Neural cell (in vitro differentiated cells): ENCODE measurements around the gene PARP16. TPM values are rescaled to one million over a fixed set of nuclear protein-coding genes. Genes with fewer than 3 reads are reported as not detected.

Experiments used
- H2AFZ ChIP-seq: fragments of 200-600, 300-800 bp; sonication (generic), shearing (Covaris generic); 2 replicates; pipeline ENCODE4 v1.6.0; 2014; ENCODE audit warnings: low read depth, mild to moderate bottlenecking, antibody characterized with exemption, low read length, moderate library complexity
- H3F3A ChIP-seq: fragments of 200-600 bp; shearing (Covaris generic); 2 replicates; pipeline ENCODE4 v1.6.1; 2016; ENCODE audit warnings: mild to moderate bottlenecking, moderate library complexity, mixed read lengths, antibody characterized with exemption, low read length; ENCODE audit not compliant: insufficient read depth, poor library complexity, severe bottlenecking
- H3K27ac ChIP-seq: fragments of 200-600, 300-800 bp; sonication (generic), shearing (Covaris generic); 2 replicates; pipeline ENCODE4 v1.5.1; 2014; ENCODE audit warnings: mild to moderate bottlenecking, low read length, moderate library complexity
- H3K27me3 ChIP-seq: fragments of 300-800, 200-600 bp; sonication (generic), shearing (Covaris generic); 2 replicates; pipeline ENCODE4 v1.6.0; 2014; ENCODE audit warnings: mild to moderate bottlenecking, low read depth, low read length, moderate library complexity; ENCODE audit not compliant: insufficient read depth
- H3K36me3 ChIP-seq: fragments of 300-800, 200-600 bp; sonication (generic), shearing (Covaris generic); 2 replicates; pipeline ENCODE4 v1.5.1; 2014; ENCODE audit warnings: mild to moderate bottlenecking, antibody characterized with exemption, low read length, moderate library complexity; ENCODE audit not compliant: insufficient read depth
- H3K4me2 ChIP-seq: fragments of 300-800, 200-600 bp; sonication (generic), shearing (Covaris generic); 2 replicates; pipeline ENCODE4 v1.6.0; 2014; ENCODE audit warnings: mild to moderate bottlenecking, low read length
- H3K4me3 ChIP-seq: fragments of 300-800, 200-600 bp; sonication (generic), shearing (Covaris generic); 2 replicates; pipeline ENCODE4 v1.5.1; 2014; ENCODE audit warnings: mild to moderate bottlenecking, low read length, moderate library complexity
- H3K79me2 ChIP-seq: fragments of 200-600 bp; shearing (Covaris generic); replicated peaks from 2 replicates; pipeline ENCODE4 v1.6.0; 2014; ENCODE audit warnings: mild to moderate bottlenecking, low read length, moderate library complexity; ENCODE audit not compliant: insufficient read depth
- H3K9ac ChIP-seq: fragments of 300-800, 200-600 bp; sonication (generic), shearing (Covaris generic); 2 replicates; pipeline ENCODE4 v1.6.1; 2016; ENCODE audit warnings: mild to moderate bottlenecking, low read length, mixed read lengths
- H3K9me2 ChIP-seq: fragments of 200-600 bp; shearing (Covaris generic); 2 replicates; pipeline ENCODE4 v1.6.1; 2016; ENCODE audit warnings: mild to moderate bottlenecking, low read length, mixed read lengths; ENCODE audit not compliant: insufficient read depth
- H3K9me3 ChIP-seq: fragments of 200-600, 300-800 bp; sonication (generic), shearing (Covaris generic); 2 replicates; pipeline ENCODE4 v1.6.1; 2016; ENCODE audit warnings: mild to moderate bottlenecking, mixed run types, low read length, moderate library complexity, mixed read lengths
- H4K20me1 ChIP-seq: fragments of 200-600 bp; shearing (Covaris generic); 2 replicates; pipeline ENCODE4 v1.6.1; 2016; ENCODE audit warnings: mild to moderate bottlenecking, mixed run types; ENCODE audit not compliant: insufficient read depth
- CTCF ChIP-seq: fragments of 450-650 bp; IDR thresholded peaks from 2 replicates; pipeline ENCODE4 v1.5.1; 2014; ENCODE audit warnings: antibody characterized with exemption, mild to moderate bottlenecking, moderate library complexity; ENCODE audit not compliant: poor library complexity, severe bottlenecking
- EP300 ChIP-seq: fragments of 450-650 bp; conservative IDR thresholded peaks from 2 replicates; pipeline ENCODE4 v1.6.1; 2014; ENCODE audit warnings: antibody characterized with exemption, mild to moderate bottlenecking, moderate library complexity; ENCODE audit not compliant: poor library complexity, severe bottlenecking
- EZH2 ChIP-seq: fragments of 200-600, 300-800 bp; shearing (Covaris generic), sonication (generic); IDR thresholded peaks from 2 replicates; pipeline ENCODE4 v1.6.1; 2014; ENCODE audit warnings: antibody characterized with exemption, low read length, borderline replicate concordance, mild to moderate bottlenecking; ENCODE audit not compliant: insufficient read depth, poor library complexity, severe bottlenecking
- MXI1 ChIP-seq: fragments of 450-650 bp; conservative IDR thresholded peaks from 2 replicates; pipeline ENCODE4 v1.6.1; 2014; ENCODE audit warnings: antibody characterized with exemption, mild to moderate bottlenecking; ENCODE audit not compliant: poor library complexity, severe bottlenecking
- POLR2AphosphoS5 ChIP-seq: IDR thresholded peaks from 2 replicates; pipeline ENCODE4 v1.6.1; 2012
- RAD21 ChIP-seq: fragments of 450-650 bp; conservative IDR thresholded peaks from 2 replicates; pipeline ENCODE4 v1.6.1; 2014; ENCODE audit warnings: antibody characterized with exemption, mild to moderate bottlenecking, moderate library complexity
- REST ChIP-seq: IDR thresholded peaks from 2 replicates; pipeline ENCODE4 v1.6.1; 2012; ENCODE audit warnings: borderline replicate concordance
- SMC3 ChIP-seq: fragments of 450-650 bp; conservative IDR thresholded peaks from 2 replicates; pipeline ENCODE4 v1.6.1; 2014; ENCODE audit warnings: antibody characterized with exemption, mild to moderate bottlenecking, moderate library complexity; ENCODE audit not compliant: poor library complexity
- TAF1 ChIP-seq: IDR thresholded peaks from 2 replicates; pipeline ENCODE4 v1.6.1; 2012; ENCODE audit warnings: low read depth
- polyA plus RNA-seq: library from polyadenylated mRNA; depleted of rRNA; stranded (reverse); fragments of >200 nt; gene quantifications from 2 replicates; pipeline ENCODE4 v1.2.3, GENCODE V29; 2014

PARP16 gene
- polyA plus RNA-seq, 1 donor from 2014 or later = 17.0 TPM

GRCh38 chr15:65307978-65308377 lies 21.3 kb upstream of the PARP16 start:
- Histone ChIP-seq H3K9ac (no peak overlapping the region), H3K4me2 (no peak overlapping the region), H3K4me3 (no peak overlapping the region), H3K27ac (no peak overlapping the region), H3K9me2 (no peaks in the 10 kb centered on the region), H3K27me3 (no peaks in the 10 kb centered on the region), H4K20me1 (no peaks in the 10 kb centered on the region), H3K9me3 (no peaks in the 10 kb centered on the region), H2AFZ (no peak overlapping the region), H3F3A (no peaks in the 10 kb centered on the region), H3K36me3 (no peaks in the 10 kb centered on the region), H3K79me2 (no peaks in the 10 kb centered on the region)
- TF ChIP-seq EP300 (no peak), REST (no peak), SMC3 (no peak), RAD21 (no peak), TAF1 (no peak), MXI1 (no peak), EZH2 (no peak)

- Histone ChIP-seq H3K36me3 (no peaks in the 10 kb centered on the region), H3K79me2 (no peaks in the 10 kb centered on the region), H3K4me2 (no peak overlapping the region), H3F3A (no peaks in the 10 kb centered on the region), H3K27ac (no peak overlapping the region), H3K9me3 (no peaks in the 10 kb centered on the region), H2AFZ (no peak overlapping the region), H3K4me3 (no peak overlapping the region), H4K20me1 (no peaks in the 10 kb centered on the region), H3K9me2 (no peaks in the 10 kb centered on the region), H3K27me3 (no peaks in the 10 kb centered on the region), H3K9ac (no peak overlapping the region)
- no peak for TF ChIP-seq REST
- TF ChIP-seq MXI1 = no peak
- TF ChIP-seq SMC3 = no peak
- TF ChIP-seq CTCF = no peak
- no peak for TF ChIP-seq RAD21
- no peak for TF ChIP-seq EP300
- no peak for TF ChIP-seq TAF1
- TF ChIP-seq POLR2AphosphoS5 = no peak
- no peak for TF ChIP-seq EZH2
These were observed 19.9 kb upstream of the PARP16 start for GRCh38 chr15:65306551-65306950.
